NCI-H2081 (cell line): ENCODE measurements around the gene FOXJ3.

ENCODE experiments used
- DNase-seq, 2 experiments: peaks; one replicate each; lab custom pipeline; 2025; lab: John Stamatoyannopoulos, UW

Gene FOXJ3

GRCh38 chr1:42334240-42335049, 590 bp downstream of the FOXJ3 start:
- peak; percentile 44 to 83 for DNase-seq

DNA sequence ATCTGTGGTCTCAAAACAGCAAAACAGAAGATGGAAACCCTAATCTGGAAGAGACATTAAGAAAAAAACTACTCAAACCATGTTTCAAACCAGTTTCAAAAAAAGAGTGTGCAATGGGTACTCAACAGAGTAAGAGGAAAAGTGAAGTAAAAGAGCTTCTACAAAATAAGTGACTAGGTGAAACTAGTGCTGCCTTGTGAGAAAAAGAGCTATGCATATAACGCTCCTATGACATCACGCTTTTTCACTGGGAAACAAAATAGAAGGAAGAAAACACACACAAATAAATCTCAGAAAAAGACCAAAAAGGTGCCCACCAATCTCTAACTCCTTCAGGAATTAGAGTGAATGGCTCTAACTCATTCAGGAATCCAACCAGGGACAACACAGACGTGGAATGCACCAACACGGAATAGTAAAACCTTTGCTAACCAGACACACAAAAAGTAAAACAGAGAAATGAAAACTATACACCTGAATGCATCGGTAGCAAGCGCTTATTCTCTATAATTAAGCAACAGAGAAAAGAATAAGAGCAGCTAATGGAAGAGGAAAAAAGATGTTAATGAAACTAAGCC, 1.3 kb downstream of the FOXJ3 start:
- no peak for DNase-seq

DNA sequence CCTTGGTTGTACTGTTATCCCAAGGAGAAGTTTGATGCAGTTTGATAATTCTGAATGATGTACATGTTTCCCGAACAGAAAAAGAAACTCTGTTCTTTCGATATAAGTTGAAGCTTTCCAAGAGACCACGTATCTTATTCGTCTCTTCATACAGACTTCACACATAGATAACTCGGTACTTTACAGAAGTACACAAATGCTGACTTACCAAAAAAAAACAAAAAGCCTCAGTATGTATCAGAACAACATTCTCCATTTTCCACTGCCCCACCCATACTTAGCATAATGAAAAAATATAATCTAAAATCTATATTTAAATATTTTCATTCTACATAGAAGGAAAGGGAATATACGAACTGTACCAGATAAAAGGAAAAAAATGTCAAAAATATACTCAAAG, 2.2 kb downstream of the FOXJ3 start:
- DNase-seq, result no peak

- no peak for DNase-seq
These were observed 4.8 kb downstream of the FOXJ3 start for GRCh38 chr1:42330215-42330614.

GRCh38 chr1:42328916-42329496, 6.0 kb downstream of the FOXJ3 start:
- DNase-seq, result no peak

DNA sequence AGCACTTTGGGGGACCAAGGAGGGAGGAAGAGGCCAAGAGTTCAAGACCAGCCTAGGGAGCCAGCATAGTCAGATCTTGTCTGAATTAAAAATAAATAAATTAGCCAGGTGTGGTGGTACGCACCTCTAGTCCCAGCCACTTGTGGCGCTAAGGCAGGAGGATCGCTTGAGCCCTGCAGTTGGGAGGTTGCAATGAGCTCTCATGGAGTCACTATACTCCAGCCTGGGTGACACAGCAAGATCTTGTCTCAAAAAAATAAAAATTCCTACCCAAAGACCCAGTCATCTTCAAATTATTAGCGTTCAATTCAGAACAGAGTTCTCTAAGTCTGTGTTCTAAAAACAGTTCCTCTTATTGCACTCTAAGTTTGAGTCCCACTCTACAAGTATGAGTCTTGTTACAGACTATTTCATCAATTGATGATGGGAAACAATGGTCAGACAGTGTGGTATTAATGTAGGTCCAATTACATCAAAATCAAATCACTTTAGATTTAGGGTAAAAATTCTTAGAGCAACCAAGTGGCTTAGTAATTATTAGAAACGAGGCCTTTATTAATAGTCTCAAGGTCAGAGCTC, 6.9 kb downstream of the FOXJ3 start:
- no peak for DNase-seq

- no peak for DNase-seq
These were observed 10.0 kb downstream of the FOXJ3 start for GRCh38 chr1:42325014-42325402.

DNA sequence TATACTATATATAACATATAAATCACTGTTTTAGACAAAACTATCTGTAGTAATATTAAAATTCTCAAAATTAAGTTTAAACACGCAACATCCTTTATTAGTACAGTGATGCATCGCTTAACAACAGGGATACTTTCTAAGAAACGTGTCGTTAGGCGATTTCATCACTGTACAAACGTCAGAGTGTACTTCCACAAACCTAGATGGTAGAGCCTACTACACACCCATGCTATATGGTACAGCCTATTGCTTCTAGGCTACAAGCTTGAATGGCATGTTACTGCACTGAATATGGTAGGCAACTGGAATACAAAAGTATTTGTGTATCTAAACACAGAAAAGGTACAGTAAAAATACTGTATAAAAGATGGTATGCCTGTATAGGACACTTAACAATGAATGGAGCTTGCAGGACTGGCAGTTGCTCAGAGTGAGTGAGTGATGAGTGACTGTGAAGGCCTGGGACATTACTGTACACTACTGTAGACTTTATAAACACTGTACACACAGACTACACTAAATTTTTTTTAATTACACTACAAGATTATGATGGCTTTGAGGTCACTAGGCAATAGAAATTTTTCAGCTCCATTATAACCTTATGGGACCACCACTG, 10.5 kb downstream of the FOXJ3 start:
- DNase-seq, result peak in 1 of 2 experiments; percentile 23

GRCh38 chr1:42323551-42323950, 11.5 kb downstream of the FOXJ3 start:
- DNase-seq, result no peak

DNA sequence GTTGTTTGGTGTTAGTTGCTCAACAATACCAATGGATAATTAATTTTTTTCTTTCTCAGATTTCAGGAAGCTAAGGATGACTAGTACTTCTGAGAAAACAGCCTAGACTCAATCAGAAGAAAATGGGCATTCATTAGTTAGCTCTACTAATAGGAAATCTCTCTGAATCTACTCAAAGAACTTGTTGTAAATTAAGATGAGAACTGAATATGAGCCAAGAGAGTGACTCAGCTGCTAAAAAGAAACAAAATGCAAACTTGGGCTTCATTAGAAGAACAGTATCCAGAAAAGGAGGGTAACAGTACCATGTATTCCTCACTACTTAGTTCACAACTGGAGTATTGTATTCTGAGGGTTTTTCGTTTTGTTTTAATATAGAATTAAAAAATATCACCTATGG, 12.5 kb downstream of the FOXJ3 start:
- no peak for DNase-seq

GRCh38 chr1:42321731-42322130, 13.3 kb downstream of the FOXJ3 start:
- no peak for DNase-seq

DNA sequence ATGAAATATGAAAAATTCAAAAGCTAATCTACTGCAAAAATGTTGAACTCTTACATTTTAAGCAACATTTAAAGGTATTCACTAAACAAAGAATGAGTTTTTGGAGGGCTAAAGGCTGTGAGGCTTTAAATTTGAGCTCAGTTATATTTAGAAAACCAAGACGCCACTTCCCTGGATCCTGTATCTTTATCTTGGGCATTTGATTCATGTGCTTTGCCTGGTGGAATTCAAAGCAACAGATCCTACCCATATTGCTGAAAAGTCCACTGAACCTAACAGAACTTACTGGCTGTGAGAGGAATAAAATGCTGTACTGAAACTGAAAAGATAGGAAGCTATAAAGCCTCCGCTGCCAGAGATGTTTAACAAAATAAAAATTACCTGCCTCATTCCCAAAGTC, 14.3 kb downstream of the FOXJ3 start:
- DNase-seq, result no peak

- peak in 1 of 2 experiments; percentile 64 for DNase-seq
These were observed 15.1 kb downstream of the FOXJ3 start for GRCh38 chr1:42319871-42320484.

DNA sequence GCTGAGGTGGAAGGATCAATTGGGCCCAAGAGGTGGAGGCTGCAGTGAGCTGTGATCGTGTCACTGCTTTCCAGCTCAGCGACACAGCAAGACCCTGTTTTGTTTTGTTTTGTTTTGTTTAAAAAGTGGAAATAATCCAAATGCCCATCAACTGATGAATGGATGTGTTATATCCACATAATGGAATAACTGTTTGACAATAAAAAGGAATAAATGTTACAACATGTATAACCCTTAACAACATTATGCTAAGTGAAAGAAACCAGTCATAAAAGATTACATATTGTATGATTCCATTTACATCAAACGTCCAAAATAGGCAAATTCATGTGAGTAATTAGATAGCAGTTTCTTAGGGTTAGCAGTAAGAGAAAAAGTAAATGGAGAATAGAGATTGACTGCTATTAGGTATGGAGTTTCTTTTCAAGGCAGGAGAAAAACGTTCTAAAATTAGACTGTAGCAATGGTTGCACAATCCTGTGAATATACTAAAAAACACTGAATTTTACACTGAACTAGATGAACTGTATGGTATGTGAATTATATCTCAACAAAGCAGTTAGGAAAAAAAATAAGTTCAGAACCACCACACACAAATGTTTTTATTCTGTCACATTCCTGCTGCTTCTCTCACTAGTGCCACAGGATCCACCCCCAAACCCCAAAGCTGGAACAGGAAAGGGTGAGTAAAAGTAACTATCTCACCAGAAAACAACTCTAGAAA, 15.7 kb downstream of the FOXJ3 start:
- DNase-seq, result no peak

DNA sequence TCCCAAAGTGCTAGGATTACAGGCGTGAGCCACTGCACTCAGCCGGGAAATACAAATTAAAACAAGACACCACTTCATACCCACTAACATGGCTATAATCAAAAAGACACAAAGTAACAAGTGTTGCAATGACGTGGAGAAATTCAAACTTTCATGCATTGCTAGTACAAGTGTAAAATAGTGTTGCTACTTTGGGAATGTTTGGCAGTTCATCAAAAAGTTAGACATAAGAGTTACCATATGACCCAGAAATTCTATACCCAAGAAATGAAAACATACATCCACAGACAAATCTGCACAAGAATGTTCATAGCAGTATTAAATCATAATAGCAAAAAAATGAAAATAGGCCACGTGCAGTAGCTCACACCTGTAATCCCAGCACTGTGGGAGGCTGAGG, 16.4 kb downstream of the FOXJ3 start:
- DNase-seq, result no peak

DNA sequence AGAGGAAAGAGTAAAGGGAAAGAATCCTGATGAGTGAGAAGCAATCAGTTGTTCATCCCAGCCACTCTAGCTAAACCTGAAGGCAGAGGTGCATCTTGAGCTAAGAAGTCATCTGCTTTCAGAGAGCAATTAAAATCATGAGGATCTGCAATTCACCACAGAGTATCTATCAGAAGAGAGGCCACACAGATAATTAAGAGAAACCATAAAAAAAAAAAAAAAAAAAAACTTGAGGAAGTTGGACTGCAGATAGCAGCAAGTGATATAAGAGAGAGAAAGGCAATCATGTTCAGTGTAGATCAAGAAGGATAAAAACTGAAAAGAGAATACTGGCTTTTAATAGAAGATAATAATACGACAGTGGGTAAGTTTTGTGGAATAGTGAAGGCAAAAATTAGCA, 17.7 kb downstream of the FOXJ3 start:
- no peak for DNase-seq

GRCh38 chr1:42316292-42316691, 18.7 kb downstream of the FOXJ3 start:
- no peak for DNase-seq

- no peak for DNase-seq
These were observed 19.5 kb downstream of the FOXJ3 start for GRCh38 chr1:42315500-42315899.

GRCh38 chr1:42313970-42314369, 21.1 kb downstream of the FOXJ3 start:
- no peak for DNase-seq

DNA sequence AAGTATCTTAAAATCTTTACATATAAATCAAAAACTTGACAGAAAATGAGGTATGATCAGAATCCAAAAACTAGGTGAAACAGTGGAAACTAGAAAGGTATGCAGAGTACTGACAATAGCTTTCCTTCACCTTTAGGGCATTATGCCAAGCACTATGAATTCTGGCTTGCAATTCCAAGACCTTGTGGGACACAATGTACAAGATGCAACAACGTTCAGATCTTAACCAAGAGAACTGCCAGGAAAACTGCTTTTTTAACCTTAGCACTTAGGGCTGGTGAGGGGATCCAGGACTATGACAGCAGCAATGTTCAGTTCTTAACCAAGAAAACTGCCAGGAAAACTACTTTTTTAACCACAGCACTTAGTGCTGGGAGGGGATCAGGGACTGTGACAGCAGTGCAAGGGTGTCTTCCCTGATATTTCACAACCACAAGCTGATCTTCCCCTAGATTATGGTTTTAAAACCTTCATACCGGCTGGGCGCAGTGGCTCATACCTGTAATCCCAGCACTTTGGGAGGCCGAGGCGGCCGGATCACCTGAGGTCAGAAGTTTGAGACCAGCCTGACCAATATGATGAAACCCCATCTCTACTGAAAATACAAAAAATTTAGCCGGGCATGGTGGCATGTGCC, 22.3 kb downstream of the FOXJ3 start:
- no peak for DNase-seq

DNA sequence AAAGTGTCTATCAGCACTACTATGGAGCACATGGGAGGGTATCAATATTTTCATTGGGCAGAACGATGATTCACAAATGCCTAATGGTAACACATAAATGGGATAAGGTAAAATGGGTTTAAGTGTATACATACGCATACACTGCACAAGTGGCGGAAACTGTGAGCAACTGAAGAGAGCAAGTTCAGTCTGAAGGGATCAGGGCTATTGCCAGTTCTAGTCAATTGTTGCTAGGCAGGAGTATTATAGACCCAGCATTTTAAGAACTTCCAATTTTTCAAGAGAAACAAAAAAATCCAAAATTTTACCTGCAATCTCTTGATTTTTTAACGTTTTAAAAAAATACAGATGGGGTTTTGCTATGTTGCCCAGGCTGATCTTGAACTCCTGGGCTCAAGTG, 23.1 kb downstream of the FOXJ3 start:
- DNase-seq, result no peak
